GM12801 (cell line): ENCODE results near the gene HDAC4.

Source experiments
- TF ChIP-seq, protein P1 (sequence below): IDR thresholded peaks from one replicate; pipeline ENCODE4 v1.5.1; 2011; ENCODE audit warnings: control low read depth; ENCODE audit not compliant: insufficient read length; ENCODE audit errors: extremely low read depth

Gene HDAC4

DNA sequence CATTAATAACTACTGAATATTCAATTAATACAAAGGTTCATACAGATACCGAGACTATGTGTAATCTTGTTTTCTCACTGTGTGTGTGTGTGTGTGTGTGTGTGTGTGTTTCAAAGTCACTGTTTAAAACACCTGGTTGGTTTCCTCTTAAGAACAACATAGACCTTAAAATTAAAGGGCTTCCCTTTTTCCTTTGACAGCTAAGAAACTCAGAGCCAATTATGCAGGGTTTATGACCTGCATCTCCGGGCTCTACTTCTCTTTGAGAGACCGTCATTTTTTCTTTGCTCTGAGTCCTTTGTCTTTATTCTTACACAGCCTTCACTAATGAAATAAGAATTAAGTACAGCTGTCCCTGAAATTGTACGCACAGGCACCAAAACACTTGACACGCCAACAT is 145.6 kb downstream of the HDAC4 start:
- TF ChIP-seq, protein P1, sequence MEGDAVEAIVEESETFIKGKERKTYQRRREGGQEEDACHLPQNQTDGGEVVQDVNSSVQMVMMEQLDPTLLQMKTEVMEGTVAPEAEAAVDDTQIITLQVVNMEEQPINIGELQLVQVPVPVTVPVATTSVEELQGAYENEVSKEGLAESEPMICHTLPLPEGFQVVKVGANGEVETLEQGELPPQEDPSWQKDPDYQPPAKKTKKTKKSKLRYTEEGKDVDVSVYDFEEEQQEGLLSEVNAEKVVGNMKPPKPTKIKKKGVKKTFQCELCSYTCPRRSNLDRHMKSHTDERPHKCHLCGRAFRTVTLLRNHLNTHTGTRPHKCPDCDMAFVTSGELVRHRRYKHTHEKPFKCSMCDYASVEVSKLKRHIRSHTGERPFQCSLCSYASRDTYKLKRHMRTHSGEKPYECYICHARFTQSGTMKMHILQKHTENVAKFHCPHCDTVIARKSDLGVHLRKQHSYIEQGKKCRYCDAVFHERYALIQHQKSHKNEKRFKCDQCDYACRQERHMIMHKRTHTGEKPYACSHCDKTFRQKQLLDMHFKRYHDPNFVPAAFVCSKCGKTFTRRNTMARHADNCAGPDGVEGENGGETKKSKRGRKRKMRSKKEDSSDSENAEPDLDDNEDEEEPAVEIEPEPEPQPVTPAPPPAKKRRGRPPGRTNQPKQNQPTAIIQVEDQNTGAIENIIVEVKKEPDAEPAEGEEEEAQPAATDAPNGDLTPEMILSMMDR = no peak

GRCh38 chr2:239253701-239254436 is 147.0 kb downstream of the HDAC4 start:
- TF ChIP-seq, protein P1 = no peak

DNA sequence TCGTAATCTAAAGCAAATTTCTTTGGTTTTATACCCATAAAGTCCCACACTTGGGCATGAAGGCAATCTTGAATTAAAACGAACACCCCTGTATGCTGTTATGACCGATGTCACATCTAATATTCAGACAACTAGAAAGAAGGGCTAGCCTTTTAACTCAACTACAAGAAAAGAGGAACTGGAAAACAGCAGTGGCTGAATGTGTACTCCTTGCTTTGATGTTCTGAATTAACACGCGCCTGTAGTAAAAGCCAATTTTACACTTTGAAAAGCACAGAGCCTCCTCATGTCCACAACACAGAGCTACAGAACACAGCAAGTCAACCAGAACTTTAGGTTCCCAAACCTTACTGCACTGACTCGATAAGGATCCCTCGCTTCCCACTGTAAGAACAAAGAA is 147.6 kb downstream of the HDAC4 start:
- TF ChIP-seq, protein P1 = no peak

- TF ChIP-seq, protein P1 = no peak
Measured at GRCh38 chr2:239252801-239253200, 148.0 kb downstream of the HDAC4 start.

DNA sequence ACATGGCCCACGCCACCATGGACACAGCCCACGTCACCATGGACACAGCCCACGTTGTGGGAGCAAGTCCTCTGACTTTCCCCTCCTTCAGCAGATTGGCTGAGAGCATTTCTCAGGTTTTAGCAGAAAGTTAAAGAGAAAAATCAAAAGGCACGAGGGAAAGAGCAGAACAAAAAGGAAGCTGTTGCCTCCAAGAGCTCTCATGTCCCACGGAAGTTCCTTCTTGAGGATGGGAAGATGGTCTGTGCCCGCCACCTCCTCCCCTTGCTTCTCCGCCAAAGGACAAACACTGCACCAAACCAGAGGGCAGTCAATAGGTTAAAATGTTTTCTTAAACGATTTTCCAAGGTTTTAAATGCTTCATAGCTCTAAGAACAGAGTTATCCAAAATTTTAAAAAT is 148.4 kb downstream of the HDAC4 start:
- TF ChIP-seq, protein P1 = no peak

DNA sequence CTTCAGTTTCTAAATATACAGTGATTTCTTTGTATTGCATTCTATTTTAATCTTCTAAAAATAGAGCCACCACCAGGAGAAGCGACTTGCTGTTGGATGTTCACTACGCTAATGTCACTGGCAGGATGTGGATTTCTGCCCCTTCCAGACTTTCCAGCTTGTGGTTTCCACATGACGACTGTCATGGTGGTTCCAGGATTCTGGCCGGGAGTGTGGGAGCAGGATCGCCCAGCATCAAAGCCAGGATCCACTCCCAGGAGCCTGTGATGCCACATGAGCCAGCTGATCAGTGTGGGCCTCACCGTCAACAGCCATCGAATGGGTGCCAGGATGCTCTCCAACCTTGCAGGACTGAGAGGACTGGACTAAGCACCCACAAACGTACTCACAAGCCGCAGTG is 148.8 kb downstream of the HDAC4 start:
- TF ChIP-seq, protein P1 = no peak

DNA sequence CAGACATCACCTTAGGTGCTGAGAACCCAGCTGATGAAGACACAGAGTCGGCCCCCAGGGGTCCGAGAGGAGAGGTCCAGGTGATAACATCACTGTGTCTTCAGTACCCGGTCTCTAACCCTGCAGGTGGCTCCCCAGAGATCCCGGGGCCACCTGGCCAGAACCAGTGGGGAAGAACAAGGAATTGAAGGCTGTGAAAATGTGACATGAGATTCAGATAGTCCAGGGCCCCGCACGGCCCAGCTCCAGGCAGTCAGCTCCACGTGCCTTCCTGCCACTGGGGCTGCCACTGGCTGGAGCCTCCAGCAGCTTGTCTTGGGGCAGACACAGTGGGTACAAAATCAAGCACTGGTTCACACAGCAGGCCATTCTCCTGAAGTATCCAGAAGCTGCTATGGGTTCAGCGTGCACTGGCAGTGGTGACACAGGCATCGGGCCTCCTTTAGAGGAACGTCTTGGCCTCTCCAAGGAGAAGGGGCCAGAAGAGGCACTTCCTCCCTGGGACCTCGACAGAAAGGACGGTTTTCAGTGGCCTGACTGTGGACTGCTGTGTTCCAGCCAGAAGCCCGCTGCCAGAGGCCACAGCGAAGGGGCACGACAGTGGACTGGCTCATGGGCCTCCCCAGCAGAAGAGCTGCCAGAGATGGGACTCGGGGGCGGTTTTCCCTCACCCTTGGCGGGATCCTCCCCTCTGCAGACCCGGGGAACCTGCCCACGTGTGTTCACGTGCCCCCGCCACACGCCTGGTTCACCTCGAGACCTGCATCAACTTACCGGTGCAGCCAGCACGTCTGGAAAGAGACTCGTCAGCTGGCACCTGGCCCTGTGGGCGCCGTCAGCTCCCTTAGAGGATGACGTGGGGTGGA is 150.4 kb downstream of the HDAC4 start:
- TF ChIP-seq, protein P1 = no peak
